ENCODE results near the gene ARL15.

DNA sequence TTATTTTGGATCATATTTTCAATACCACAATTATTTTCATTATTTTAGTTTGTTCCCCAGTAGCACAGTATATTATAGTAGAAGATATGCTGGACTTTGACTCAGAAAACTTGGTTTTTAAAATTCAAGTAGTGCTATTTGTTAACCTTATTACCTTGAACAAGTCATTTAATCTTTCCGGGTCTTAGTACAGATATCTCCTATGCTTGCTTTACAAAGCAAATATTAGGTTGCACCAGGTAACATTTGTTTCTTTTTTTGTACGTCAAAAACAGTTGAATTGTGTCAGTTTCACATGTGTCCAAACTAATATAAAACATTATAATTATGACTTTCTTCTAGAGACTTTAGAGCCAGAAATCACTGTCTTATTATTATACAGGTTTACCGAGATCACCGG lies 338.1 kb downstream of the ARL15 start:
- TF ChIP-seq, protein P1, sequence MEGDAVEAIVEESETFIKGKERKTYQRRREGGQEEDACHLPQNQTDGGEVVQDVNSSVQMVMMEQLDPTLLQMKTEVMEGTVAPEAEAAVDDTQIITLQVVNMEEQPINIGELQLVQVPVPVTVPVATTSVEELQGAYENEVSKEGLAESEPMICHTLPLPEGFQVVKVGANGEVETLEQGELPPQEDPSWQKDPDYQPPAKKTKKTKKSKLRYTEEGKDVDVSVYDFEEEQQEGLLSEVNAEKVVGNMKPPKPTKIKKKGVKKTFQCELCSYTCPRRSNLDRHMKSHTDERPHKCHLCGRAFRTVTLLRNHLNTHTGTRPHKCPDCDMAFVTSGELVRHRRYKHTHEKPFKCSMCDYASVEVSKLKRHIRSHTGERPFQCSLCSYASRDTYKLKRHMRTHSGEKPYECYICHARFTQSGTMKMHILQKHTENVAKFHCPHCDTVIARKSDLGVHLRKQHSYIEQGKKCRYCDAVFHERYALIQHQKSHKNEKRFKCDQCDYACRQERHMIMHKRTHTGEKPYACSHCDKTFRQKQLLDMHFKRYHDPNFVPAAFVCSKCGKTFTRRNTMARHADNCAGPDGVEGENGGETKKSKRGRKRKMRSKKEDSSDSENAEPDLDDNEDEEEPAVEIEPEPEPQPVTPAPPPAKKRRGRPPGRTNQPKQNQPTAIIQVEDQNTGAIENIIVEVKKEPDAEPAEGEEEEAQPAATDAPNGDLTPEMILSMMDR (IDR thresholded peaks at IDR 0.05): no peak
- no peak for TF ChIP-seq POLR2AphosphoS5 (IDR thresholded peaks at IDR 0.05)
- TF ChIP-seq POLR2A (IDR thresholded peaks at IDR 0.05): no peak
- no peak for TF ChIP-seq EP300 (IDR thresholded peaks at IDR 0.05)
